ENCODE measurements around the gene TAS2R4. TPM values are rescaled to one million over a fixed set of nuclear protein-coding genes. Genes with fewer than 3 reads are reported as not detected.

Gene TAS2R4
- total and polyA plus RNA-seq, 2 of the 8 experiments (the other 6 are each of a cell fraction or from before 2014, with no cell fraction given) = 0.88 to 1.3 TPM

DNA sequence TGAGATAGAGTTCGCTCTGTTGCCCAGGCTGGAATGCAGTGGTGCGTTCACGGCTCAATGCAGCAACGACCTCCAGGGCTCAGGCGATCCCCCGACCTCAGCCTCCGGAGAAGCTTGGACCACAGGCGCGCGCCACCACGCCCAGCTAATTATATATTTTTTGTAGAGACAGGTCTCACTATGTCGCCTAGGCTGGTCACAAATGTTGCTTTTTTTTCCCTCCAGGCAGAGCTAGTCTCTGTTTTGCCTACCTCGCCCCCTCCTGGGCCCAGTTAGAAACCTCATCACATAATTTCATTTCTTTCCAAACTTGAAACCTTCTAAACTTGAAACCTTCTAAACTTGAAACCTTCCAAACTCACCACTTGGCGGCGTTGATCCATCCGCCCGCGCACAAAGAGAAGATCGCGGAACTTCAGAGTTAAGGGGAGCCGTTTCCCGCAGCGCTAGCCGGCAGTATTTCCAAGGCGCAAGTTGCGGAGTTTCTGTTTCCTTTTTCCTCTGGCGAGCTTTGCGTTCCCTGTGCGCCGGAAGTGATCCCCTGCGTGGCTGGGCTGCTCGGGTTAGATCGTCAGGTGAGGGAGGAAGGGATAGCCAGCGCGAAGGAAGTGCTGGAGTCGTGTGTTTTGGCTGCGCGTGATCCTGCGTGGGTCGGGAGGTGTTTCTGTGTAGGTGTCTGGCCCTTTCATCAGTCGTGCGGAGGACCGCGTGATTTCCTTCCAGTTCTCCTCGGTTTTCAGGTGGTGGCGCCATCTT lies 38.5 kb upstream of the TAS2R4 start, which contains the start of gene SSBP1:
TSS of gene SSBP1 (plus strand) at position 523 of the 756 bp plus-strand sequence. CDS start 809 bp downstream, outside the sequence.
- Histone ChIP-seq H3K23ac (ENCODE audit: insufficient read length) (no peak within 1 kb of the TSS), H3K79me1 (ENCODE audit: low read depth, low read length) (peaks cover 4% of the 10 kb centered on the region; the same call in 1 of the 2 replicates), H4K8ac (ENCODE audit: extremely low read depth, insufficient read depth, low read length) (peak within 1 kb of the TSS; percentile 99), H3K9me3 (ENCODE audit: insufficient read depth in 2 of 2, low read depth in 1 of 2, low read length in 1 of 2) (no peaks in the 10 kb centered on the region), H3K4ac (replicated peaks; ENCODE audit: insufficient read length, low read depth, low read length) (no peak within 1 kb of the TSS), H2BK20ac (ENCODE audit: low read length) (no peak within 1 kb of the TSS), H3K23me2 (ENCODE audit: low read depth, low read length) (peaks cover 2% of the 10 kb centered on the region; the same call in 1 of the 2 replicates), H3K27me3 (replicated peaks in 1 of 4; ENCODE audit: control insufficient read depth in 3 of 4, extremely low read depth in 1 of 4, insufficient read depth in 3 of 4, low read length in 3 of 4) (no peaks in the 10 kb centered on the region), H2BK120ac (replicated peaks; ENCODE audit: low read depth, low read length) (no peak within 1 kb of the TSS), H3K27ac (ENCODE audit: low read depth, low read length) (peak within 1 kb of the TSS; percentile 98), H3K79me2 (ENCODE audit: control insufficient read depth in 1 of 2, insufficient read depth in 2 of 2, low read length in 2 of 2) (peaks cover 4 to 39% of the 10 kb centered on the region in 2 experiments), H3K4me1 (replicated peaks in 1 of 4; ENCODE audit: control insufficient read depth in 3 of 4, insufficient read depth in 4 of 4, low read length in 3 of 4) (peaks cover 0 to 6% (median 2%) of the 10 kb centered on the region in 4 experiments; a peak in 3 of 7 replicates), H3K18ac (ENCODE audit: extremely low read depth, low read length) (peak within 1 kb of the TSS; percentile 98), H4K20me1 (replicated peaks in 1 of 2; ENCODE audit: control insufficient read depth in 1 of 2, insufficient read depth in 2 of 2, low read length in 2 of 2) (peaks cover 0 to 2% of the 10 kb centered on the region in 2 experiments), H3K14ac (ENCODE audit: insufficient read length) (no peak within 1 kb of the TSS), H4K5ac (ENCODE audit: insufficient read length, low read depth, low read length) (peak within 1 kb of the TSS; percentile 90), H3K4me2 (ENCODE audit: insufficient read depth in 1 of 2, low read depth in 2 of 2, low read length in 2 of 2) (peak within 1 kb of the TSS; percentile 69 to 70), H3K4me3 (ENCODE audit: extremely low read depth in 1 of 4, insufficient read depth in 2 of 4, low read depth in 3 of 4, low read length in 4 of 4) (peak within 1 kb of the TSS; percentile 70 to 100 (median 98)), H2BK5ac (ENCODE audit: low read depth, low read length) (peak within 1 kb of the TSS; percentile 97), H2AK5ac (ENCODE audit: low read depth, low read length) (no peak within 1 kb of the TSS), H4K91ac (replicated peaks; ENCODE audit: insufficient read length, low read length) (peak within 1 kb of the TSS; percentile 59), H3K9ac (replicated peaks in 1 of 4; ENCODE audit: extremely low read depth in 1 of 4, low read depth in 3 of 4, low read length in 3 of 4) (peak within 1 kb of the TSS; percentile 88 to 98 (median 96)), H2BK15ac (ENCODE audit: low read length) (no peak within 1 kb of the TSS), H3K56ac (replicated peaks; ENCODE audit: insufficient read length, low read depth, low read length) (no peak within 1 kb of the TSS), H2BK12ac (ENCODE audit: low read depth, low read length) (peak within 1 kb of the TSS; percentile 84; the same call in 1 of the 2 replicates), H2AFZ (ENCODE audit: low read length) (peak within 1 kb of the TSS; percentile 92), H3K36me3 (ENCODE audit: control insufficient read depth in 2 of 4, insufficient read depth in 4 of 4, low read length in 3 of 4) (peaks cover 8 to 36% (median 21%) of the 10 kb centered on the region in 4 experiments; a peak in 7 of 8 replicates)
- DNase-seq (ENCODE audit: low read depth in 1 of 2, low spot score in 2 of 2) = peak; percentile 89 to 90
- CTCF ChIA-PET (ENCODE audit: partially characterized antibody) = interaction anchor here (0.5 to 2.0 kb wide), 22 partner anchors 9 to 1210 kb away, joined by 3 to 16 read pairs (median 4); partner anchors contain the start of genes DENND11, TAS2R3 and WEE2
- WGBS, 2 experiments (ENCODE audit: extremely low coverage in 1 of 2, insufficient coverage in 1 of 2, insufficient read length in 1 of 2, insufficient replicate concordance in 2 of 2, low coverage in 1 of 2, low lambda C conversion rate in 2 of 2, missing lambda C conversion rate in 1 of 2) = 11% methylated on average over 28 of the region's 46 CpGs; no CpG with 5 or more reads in 1 of the 2 experiments
- POLR2A ChIA-PET (ENCODE audit: partially characterized antibody) = interaction anchor here (0.6 to 3.3 kb wide), 21 partner anchors 9 to 1184 kb away, joined by 3 to 21 read pairs (median 4); no protein-coding TSS in a partner anchor
- peak; percentile 75 for FAIRE-seq
- TF ChIP-seq RFX5 (IDR thresholded peaks at IDR 0.05; ENCODE audit: borderline replicate concordance, low read depth, low read length) (no peak), BRCA1 (IDR thresholded peaks at IDR 0.05; ENCODE audit: low read depth, low read length) (no peak), EGR1 (IDR thresholded peaks at IDR 0.05; ENCODE audit: borderline replicate concordance, low read depth, low read length) (peak; percentile 95), MAFK (IDR thresholded peaks at IDR 0.05; ENCODE audit: low read depth, low read length) (no peak), SRF (IDR thresholded peaks at IDR 0.05; ENCODE audit: low read depth, low read length) (peak; percentile 77; the same call in 1 of the 2 replicates), KDM5A (IDR thresholded peaks at IDR 0.05; ENCODE audit: low read length) (peak; percentile 87)
- TF ChIP-seq, protein P1, sequence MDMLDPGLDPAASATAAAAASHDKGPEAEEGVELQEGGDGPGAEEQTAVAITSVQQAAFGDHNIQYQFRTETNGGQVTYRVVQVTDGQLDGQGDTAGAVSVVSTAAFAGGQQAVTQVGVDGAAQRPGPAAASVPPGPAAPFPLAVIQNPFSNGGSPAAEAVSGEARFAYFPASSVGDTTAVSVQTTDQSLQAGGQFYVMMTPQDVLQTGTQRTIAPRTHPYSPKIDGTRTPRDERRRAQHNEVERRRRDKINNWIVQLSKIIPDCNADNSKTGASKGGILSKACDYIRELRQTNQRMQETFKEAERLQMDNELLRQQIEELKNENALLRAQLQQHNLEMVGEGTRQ (IDR thresholded peaks at IDR 0.05; ENCODE audit: low read length) = 0 out of 2 replicates have a peak, but pooled peaks have one; percentile 17
- TF ChIP-seq, protein P2, sequence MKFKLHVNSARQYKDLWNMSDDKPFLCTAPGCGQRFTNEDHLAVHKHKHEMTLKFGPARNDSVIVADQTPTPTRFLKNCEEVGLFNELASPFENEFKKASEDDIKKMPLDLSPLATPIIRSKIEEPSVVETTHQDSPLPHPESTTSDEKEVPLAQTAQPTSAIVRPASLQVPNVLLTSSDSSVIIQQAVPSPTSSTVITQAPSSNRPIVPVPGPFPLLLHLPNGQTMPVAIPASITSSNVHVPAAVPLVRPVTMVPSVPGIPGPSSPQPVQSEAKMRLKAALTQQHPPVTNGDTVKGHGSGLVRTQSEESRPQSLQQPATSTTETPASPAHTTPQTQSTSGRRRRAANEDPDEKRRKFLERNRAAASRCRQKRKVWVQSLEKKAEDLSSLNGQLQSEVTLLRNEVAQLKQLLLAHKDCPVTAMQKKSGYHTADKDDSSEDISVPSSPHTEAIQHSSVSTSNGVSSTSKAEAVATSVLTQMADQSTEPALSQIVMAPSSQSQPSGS (IDR thresholded peaks at IDR 0.05; ENCODE audit: low read length) = peak; percentile 84
